HG03565 (cell line): ENCODE measurements around the gene YTHDF2.
"Not testable (repeated sequence)": the region's sequence is repeated elsewhere in the genome, so short reads cannot be mapped to it uniquely, and the experiment has no call there.

Experiments
- ATAC-seq: cut with Tn5 transposase; IDR thresholded peaks from one replicate; pipeline ENCODE4 v1.9.1; 2021; ENCODE audit warnings: mild to moderate bottlenecking, moderate library complexity; ENCODE audit not compliant: unreplicated experiment

YTHDF2 gene

GRCh38 chr1:28758420-28758819 lies 21.7 kb downstream of the YTHDF2 start:
- ATAC-seq = no peak

- ATAC-seq = no peak
Measured at GRCh38 chr1:28759257-28759656, 22.5 kb downstream of the YTHDF2 start.

- no peak for ATAC-seq
Measured at GRCh38 chr1:28761189-28761588, 24.4 kb downstream of the YTHDF2 start.

GRCh38 chr1:28766532-28767183 lies 29.9 kb downstream of the YTHDF2 start:
- no peak for ATAC-seq

GRCh38 chr1:28770601-28771165 lies 33.9 kb downstream of the YTHDF2 start:
- no peak for ATAC-seq

GRCh38 chr1:28771921-28772320 lies 35.2 kb downstream of the YTHDF2 start:
- ATAC-seq = not testable (repeated sequence)

GRCh38 chr1:28773105-28773504 lies 36.4 kb downstream of the YTHDF2 start:
- ATAC-seq = no peak

GRCh38 chr1:28775121-28775942 lies 38.6 kb downstream of the YTHDF2 start:
- no peak for ATAC-seq

- ATAC-seq = no peak
Measured at GRCh38 chr1:28776341-28776740, 39.6 kb downstream of the YTHDF2 start.

GRCh38 chr1:28778021-28778420 lies 41.3 kb downstream of the YTHDF2 start:
- ATAC-seq = no peak

GRCh38 chr1:28779751-28780408 lies 43.1 kb downstream of the YTHDF2 start:
- ATAC-seq = no peak

- no peak for ATAC-seq
Measured at GRCh38 chr1:28781305-28781704, 44.6 kb downstream of the YTHDF2 start.

GRCh38 chr1:28782011-28782410 lies 45.3 kb downstream of the YTHDF2 start:
- ATAC-seq = no peak

GRCh38 chr1:28783363-28783762 lies 46.6 kb downstream of the YTHDF2 start:
- no peak for ATAC-seq

GRCh38 chr1:28789412-28789811 lies 52.7 kb downstream of the YTHDF2 start:
- no peak for ATAC-seq

GRCh38 chr1:28789816-28790215 lies 53.1 kb downstream of the YTHDF2 start:
- ATAC-seq = no peak

GRCh38 chr1:28790377-28791035 lies 53.8 kb downstream of the YTHDF2 start:
- no peak for ATAC-seq

- ATAC-seq = not testable (repeated sequence)
Measured at GRCh38 chr1:28791929-28792328, 55.2 kb downstream of the YTHDF2 start.

- ATAC-seq = no peak
Measured at GRCh38 chr1:28792644-28793121, 55.9 kb downstream of the YTHDF2 start.

GRCh38 chr1:28794582-28794981 lies 57.8 kb downstream of the YTHDF2 start:
- ATAC-seq = not testable (repeated sequence)
